Endometrium (tissue), 2 donors: Measurements from ENCODE around the gene CCDC182.

ENCODE experiments used
- FAIRE-seq: peaks from 2 replicates; lab custom pipeline; 2012; peaks lifted over from hg19 to GRCh38; lab: Jason Lieb, UNC
- donor health status: control.
- donor health status: control.

CCDC182 gene

DNA sequence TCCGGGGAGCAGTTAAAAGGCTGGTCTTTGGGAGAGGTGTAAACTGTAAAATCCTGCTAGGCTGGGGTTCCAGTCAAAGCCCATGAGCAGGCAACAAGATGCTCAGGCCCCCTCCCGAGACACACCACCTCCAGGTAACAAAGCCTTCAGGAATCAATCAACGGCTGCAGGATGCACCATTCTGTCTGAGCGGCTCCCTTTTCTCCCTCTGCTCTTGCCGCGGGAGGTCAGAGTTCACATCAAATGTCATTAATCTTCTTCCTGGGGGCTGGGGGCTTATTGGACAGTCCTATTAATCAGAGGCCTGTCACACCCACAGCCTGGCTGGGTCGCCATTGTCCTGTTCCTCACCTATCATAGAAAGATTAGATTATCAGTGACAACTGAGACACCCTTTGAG is 11.9 kb upstream of the CCDC182 start:
- no peak for FAIRE-seq

DNA sequence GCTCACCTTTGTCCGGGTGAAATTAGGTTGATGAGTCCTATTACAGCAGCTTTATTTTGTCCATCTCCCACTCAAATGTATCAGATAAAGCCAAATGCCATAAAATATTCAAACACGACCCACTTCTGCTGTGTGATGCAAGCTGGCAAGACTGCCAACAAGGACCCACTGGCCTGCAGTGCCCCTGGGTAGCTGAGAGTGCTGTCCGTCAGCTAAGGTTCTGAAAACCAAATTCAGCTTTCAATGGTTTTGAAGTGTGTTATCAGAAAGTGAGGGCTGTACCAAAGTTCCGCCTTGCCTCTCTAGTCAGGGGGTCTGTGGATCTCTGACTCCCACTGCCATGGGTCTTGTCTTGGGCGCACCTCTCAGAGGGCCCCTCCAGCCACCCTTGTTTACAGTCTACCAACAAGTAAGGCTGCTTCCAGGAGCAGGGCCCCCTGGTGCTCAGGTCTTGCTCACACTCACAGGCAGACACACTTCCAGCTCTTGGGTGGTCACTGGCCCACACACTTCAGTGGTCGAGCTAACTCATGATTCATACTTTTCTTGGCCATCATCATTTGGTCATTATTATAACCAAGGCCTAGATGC is 10.5 kb upstream of the CCDC182 start:
- FAIRE-seq, result no peak

DNA sequence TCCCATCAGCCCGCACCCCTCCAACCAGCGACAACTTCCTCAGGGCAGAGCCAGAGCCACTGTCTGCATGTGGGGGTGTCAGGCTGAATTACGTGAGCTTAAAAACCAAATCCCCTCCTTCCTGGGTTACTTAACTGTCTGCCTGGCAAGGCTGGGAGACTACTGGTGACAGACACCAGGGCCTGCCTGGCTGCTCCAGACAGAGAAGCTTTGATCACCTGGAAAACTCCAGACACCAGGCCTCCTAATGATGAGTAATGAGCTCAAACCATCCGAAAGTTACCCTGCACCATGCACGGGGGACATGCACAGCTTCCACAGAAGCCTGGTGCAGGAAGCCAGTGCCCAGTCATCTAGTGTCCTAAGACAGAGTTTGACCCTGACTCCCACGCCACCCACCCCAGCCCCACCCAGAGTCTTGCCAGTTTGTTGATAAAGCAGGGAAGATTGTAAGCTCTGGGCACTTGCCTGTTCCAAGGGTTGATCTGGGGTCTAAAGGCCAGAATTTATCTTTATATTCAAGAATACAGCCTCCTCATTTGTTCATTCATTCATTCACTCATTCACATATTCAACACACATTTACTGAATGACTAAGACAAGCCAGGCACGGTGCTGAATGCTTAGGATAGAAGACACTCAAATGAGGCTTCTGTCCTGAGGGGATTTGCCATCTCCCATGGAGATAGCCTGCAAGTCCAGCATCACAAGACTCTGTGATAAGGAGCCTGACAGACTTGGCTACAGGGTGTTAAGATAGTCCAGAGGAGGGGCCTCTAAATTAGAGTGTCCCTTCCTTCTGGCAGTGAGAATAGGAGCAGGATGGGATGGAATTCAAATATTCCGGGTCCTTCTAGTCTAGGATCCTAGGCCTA is 7.2 kb upstream of the CCDC182 start:
- no peak for FAIRE-seq

DNA sequence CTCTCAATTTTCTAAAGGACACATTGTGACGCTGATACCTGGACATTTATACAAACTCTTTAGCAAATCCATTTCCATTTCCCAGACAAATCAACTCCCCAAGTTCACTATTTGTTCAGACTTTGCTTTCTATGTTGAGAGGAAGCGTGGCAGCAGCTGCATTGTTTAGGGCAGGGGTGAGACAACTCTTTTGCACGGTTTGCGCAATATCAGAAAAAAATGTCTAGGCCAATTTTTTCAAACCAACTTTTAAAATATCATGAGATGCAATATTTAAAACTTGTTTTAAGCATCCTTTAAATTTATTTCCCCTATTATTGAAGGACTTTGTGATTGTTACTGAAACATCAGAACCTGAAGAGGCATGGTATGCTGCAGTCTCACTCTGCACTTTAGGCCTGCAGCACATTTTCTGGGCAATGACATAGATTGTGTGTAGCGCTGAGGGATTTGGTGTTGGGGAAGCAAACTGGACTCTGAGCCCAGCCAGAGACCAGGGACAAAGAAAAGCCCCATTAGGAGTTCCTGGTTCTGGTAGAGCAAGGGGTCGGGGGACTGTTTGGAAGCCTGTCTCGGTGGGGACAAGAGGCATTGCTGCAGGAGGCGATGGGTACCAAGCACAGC is 6.4 kb upstream of the CCDC182 start:
- no peak for FAIRE-seq

DNA sequence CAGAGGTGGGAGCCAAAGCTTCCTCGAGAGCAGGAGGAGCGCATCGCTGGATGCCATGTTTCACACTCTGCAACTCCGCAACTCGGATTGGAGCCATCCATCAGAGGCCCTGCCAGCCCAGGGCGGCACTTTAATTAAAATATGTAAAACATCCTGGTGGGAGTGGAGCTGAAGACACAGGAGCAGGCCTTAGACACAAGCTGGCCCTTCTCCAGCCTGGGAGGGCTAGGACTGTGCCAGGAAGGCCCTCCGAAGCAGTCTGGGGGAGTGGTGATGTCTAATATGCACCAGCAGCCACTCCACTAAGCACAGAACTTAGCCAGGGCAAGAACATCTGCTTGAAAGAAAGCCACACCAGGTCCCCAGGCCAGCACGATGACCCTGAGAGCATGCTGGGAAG is 5.8 kb upstream of the CCDC182 start:
- no peak for FAIRE-seq

DNA sequence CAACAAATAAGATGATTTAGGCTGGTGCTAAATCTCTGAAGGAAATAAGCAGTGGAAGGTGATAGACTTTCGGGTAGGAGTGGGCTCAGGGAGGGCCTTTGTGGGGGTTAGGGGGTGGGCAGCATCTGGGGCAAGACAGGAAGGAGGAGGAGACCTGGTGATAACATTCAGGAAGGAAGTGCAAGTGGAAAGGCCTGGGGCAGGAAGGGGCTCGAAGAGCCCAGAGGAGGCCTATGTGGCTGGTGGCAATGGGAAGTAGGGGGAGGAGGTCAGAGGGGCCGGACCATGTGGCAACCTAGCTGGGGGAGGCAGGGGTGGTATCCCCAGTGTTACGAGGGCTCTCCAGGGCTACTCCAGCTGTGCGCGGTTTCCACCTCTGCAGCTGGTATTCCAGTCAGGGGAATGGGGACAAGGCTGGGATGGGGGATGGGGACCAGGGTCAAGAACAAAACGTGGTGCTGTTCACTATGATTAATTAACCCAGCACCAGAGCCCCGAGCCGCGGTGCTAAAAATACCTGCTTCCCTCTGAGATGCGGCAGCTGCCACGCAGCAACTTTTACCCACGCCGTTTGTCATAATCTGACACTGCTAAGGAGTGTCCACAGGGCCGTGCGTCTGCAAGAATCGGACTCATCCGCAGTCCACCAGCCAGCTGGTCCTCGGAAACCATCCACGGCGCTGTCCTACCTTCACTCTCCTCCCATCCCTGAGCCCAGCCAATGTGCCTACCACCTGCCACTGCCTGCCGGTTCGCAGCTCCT is 5.2 kb upstream of the CCDC182 start:
- no peak for FAIRE-seq

DNA sequence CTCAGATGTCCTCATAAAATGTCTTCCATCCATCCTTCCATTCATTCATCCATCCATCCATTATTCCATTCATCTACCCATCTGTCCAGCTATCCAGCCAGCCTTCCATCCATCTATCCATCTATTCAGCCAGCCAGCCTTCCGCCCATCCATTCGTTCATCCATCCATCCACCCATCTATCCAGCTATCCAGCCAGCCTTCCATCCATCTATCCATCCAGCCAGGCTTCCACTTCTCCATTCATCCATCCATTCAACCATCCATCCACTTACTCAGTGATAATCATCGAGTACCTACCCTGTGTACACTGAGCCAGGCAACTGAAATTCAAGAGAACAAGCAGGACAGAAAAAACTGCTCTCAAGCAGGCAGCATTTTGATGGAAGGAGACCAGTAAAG is 4.6 kb upstream of the CCDC182 start:
- no peak for FAIRE-seq

DNA sequence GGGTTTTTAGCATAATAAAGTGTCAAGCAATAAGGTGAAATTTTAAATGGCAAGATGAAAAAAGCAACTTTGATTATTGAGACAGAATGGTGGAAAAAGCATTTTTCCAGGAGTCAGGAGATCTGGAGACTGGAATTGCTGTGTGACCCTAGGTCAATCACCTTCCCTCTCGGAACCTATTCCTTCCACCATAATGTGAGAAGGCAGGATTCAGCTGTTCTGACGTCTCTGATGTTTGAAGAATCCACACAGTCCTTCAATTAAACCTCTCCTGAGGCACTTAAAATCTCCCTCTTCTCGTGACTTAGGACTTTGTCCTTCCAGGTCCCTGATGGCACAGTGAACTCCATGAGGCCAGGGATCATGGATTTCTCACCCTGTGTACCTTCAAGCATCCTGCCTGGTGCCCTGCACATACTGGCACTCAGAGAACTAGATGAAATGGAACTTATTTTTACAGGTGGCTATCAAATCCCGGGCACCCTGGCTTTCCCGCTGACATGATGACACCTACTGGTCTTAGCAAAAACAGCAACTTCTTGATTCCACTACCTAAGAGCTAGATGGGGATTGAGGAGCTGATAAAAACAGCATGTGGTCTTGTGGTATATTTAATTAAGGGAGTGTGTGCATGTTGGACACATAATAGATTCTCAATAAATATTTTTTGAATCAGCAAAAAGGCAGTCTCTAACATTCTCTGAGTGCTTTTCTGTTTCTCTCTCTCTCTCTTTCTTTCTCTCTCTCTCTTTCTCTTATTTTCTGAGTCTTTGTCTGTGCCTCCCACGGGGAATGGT is 2.3 kb upstream of the CCDC182 start:
- FAIRE-seq, result peak; percentile 68

DNA sequence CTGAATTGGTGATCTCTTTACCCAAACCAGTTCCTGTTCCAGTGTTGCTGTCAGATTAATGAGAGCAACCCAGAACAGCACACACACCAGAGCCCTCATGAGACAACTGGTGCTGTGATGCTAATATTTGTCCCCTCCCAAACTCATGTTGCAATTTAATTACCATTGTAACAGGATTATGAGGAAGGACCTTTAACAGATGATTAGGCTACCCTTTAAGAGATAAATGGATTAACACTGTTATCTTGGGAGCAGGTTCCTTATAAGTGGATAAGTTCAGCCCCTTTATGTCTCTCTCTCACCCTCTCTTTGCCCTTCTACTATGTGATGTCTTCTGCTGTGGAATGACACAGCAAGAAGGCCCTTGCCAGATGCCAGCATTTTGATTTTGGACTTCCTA is 1.1 kb upstream of the CCDC182 start:
- no peak for FAIRE-seq

DNA sequence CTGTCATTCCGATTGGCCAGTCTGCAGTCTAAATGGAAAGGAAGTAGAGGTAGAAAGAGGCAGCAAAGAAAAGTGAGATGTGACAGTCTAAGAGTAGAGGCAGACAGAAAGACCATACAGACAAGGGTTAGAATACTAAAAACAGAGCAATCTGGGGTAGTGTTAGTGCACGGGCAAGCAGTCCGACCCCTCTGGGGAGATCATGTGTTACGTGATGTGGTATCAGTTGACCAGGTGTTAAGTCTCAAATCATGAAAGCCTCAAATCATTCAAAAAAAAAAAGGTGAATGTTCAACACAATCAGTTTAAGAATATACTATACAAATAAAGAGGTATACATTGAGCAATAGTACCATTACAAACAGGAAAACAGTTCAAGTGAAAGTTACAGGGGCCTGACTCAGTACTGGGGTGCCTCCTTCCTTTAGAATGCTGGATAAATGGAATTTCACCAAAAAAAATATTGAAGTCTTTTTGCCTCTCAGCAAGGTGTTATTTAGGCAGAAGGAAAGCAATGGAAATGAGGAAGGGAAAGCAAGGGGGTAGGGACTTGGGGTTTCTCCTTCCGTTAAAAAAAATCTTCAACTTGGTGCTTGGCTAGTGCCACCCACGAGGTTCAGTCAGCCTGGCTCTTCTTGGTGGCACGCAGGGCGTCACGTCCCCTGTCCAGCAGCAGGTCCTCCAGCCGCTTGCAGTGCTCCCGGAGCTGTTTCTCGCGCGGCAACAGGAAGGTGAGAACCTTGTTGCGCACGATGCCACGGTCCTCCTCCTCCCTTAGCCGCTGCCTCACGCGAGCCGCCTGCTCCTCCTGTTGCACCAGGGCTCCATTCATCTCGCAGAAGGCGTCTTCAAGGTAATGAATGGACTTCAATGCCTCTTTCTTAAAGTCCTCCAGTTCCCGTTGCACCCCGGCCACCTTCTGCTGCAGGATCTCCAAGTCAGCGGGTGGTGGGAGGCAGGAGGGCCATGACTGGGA is 616 bp downstream of the CCDC182 start:
- no peak for FAIRE-seq

DNA sequence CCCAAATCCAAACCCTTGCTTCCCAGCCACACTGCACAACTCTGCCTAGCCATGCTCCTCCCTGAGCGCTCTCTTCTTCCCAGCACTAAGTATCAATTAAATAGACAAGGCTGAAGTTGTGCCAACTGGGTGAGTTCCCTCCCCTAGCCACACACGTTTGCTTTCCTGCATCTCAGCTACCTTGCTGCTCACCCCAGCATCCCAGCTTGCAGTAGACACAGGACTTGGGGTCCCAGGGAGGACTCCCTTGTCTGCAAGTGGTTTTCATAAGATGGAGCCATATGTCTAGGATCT is 4.9 kb downstream of the CCDC182 start:
- no peak for FAIRE-seq

DNA sequence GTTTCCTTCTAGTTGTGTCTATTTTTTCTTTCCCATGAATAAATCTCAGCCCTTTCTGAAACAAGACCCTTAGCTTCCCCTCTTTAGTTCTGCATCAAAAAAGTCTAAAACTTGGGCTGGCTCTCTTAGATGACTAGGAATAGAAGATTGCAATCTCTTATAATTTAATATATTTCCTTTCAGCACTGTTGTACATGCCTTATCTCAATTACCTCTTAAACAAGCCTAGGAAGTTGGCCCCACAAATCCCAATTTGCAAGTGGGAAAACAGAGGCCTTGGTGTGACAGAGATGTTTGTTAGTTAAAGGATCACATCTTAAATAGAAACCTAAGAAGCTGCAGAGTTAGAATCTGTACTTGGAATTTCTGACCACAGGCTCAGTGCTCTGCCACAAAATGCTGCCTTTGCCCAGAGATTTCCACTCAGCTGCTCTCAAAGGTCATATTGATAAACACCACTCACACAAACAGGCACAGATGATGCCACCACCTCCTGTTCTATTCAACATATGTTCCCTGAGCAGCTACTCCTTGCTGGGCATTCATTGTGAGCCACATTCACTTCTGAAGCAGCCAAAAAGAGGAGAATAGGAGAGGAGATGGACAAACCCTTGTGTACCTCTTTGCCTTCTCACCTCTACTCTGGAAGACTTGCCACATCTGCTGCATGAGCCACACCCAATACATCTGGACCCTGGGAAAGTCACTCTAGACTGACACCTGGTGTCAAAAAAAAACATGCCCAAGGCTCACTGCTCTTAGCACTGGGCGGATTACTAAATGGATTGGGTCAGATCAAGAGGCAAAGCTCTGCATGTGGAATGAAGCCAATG is 5.5 kb downstream of the CCDC182 start:
- FAIRE-seq, result no peak

DNA sequence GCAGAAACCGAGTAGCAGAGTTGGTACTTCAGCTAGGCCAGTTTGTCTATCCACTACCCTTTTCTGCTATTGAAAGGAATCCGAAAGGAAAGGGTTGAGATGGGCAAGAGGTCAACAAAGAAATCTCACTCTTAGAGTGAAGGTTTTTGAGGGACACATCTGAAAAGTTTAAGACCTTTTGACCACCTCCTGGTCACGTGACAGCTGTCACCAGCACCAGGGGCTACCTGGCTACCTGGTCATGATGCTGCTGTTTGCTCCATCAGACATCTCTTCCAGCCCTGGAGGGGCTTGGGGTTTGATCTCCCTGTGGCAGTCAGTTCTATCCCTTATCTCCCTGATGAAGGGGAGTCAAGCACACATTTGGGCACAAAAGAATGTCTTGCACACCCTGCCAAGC is 7.6 kb downstream of the CCDC182 start:
- FAIRE-seq, result no peak

DNA sequence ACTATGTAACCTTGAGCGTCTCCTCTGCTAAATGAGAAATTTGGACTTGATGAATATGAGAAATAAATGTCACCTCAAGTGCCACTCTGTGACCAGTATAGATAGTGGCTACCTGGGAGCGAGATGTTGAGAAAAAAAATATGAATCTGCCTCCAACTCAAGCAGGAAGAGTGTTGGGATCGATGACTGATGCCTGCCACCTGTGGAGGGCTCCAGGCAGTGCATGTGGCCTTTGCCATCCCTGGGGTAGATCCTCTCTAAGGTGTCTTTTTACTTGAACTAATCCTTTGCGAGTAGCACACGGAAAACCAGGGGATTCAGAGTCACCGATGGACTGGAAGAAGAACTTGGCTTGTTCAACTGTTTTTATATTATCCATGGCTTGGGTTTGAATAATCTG is 9.4 kb downstream of the CCDC182 start:
- FAIRE-seq, result no peak

DNA sequence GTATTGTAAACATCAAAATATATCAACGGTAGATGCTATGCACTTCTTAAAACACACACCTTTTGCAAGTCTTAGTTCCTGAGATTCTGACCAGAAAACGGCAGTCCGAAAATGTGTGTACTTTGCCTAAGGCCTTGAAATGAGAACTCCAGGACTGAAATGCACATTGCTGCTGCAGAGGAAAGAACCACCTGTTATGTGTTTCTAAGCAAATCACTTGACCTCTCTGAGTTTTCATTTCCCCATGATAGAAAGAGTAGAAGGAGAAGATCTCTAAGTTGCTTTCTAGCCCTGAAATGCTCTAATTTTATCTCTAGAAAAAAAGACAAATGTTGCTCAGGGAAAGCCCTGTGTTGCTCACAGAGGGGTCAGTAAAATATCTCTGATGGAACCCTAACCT is 9.9 kb downstream of the CCDC182 start:
- no peak for FAIRE-seq

DNA sequence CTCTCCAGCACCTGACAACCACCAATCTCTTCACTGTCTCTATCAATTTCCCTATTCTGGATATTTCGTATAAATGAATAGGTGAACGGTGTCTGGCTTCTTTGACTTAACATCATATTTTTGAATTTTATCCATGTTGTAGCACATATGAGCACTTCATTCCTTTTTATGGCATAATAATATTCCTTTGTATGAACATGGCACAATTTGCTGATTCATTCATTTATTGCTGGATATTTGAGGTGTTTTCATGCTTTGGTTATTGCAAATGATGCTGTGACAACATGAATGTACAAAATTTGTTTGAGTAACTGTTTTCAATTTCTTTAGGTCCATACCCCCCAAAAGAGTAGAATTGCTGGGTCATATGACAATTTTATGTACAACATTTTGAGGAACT is 12.0 kb downstream of the CCDC182 start:
- no peak for FAIRE-seq

DNA sequence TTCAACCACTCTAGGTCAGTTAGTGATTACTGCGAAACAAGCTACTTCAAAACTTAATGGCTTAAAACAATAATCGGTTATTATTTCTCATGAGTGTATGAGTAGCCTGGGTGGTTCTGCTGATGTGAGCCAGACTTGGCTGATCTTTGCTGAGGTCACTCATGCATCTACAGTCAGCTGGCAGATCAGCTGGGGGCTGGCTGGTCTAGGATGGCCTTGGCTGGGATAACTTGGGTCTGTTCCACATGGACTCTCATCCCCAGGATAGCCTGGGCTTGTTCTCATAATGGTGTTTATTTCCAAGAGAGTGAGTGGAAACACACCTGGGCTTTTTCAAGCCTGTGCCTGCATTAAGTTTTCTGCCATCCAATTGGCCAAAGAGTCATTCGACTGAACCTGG is 13.0 kb downstream of the CCDC182 start:
- FAIRE-seq, result no peak

DNA sequence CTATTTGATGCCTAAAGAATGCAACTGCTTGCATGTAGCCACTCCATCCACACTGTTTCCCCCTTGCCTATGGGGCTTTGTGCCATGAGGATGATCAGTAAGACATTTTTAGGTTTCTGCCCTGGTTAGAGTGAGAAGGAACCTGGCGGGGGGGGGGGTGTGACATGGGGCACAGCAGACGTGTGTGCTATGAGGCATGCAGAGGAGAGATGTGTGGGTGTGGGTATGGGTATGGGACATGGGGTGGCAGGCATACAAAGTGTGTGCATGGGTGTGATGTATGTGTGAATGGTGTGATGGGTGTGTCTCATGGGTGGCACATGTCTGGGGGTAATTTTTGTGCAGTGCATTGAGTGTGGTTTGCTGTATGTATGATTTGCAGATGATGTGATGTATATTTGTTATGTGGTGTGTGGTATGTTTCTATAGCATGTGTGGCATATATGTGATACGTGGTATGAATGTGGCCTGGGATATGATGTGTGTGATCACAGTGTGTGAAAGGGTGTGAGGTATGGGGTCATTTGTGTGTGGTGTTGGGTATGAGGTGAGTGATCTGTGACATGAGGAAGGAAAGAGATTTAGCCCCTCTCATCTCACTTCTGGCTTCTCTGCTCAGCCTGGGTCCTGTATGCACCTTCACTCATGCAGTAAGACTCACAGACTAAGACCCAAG is 14.9 kb downstream of the CCDC182 start:
- no peak for FAIRE-seq

DNA sequence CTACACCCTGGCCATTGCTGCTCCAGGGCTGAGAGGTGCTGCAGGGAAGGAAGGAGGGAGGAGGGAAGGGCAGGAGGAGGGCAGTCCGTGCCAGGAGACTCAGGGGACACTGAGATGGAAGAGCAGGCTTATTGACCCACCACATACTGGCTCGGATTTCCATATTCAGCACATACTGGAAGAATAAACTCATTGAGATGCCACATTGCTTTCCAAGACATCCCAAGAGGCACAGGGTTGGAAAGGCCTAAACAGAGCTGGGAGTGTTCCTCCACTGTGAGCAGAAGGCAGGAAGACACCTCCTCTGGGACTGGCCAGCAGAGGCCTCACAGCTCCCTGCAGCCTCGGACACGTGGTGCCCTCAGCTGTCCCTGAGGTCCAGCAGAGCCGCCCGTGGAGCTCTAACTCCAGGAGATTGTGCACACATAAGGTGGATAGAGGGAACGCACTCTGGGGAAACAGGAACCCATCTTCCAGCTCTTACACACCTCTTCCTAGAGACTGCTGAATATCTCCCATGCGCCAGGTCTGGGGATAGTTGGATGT is 17.4 kb downstream of the CCDC182 start:
- FAIRE-seq, result no peak
